Heart left ventricle (tissue), 16 donors: ENCODE measurements around the gene GRIN2C. TPM values are rescaled to one million over a fixed set of nuclear protein-coding genes. Genes with fewer than 3 reads are reported as not detected.

Experiments used
- ATAC-seq, 4 donors: fragments of 200-7000 bp; cut with Tn5 transposase; one replicate each; pipeline ENCODE4 v1.9.1; 2020 to 2022; ENCODE audit warnings: moderate library complexity in 4 of 4, mild to moderate bottlenecking in 3 of 4, moderate number of reproducible peaks in 1 of 4
- DNase-seq, 5 donors: peaks; one replicate each; pipeline ENCODE4 v3.0.0-alpha.2; 2020
- H3K27ac ChIP-seq, 12 donors: fragments of 200-600 bp; sonication (generic) in 4 of 12; one replicate each; pipeline versions ENCODE4 v1.5.0 to v1.8.0; 2016 to 2022; ENCODE audit warnings: mild to moderate bottlenecking in 2 of 12
- H3K27me3 ChIP-seq, 9 donors: fragments of 200-600 bp; sonication (generic) in 2 of 9; one replicate each; pipeline versions ENCODE4 v1.5.1 to v1.8.0; 2016 to 2022; ENCODE audit warnings: mild to moderate bottlenecking in 3 of 9
- H3K36me3 ChIP-seq, 9 donors: fragments of 200-600 bp; sonication (generic) in 2 of 9; one replicate each; pipeline versions ENCODE4 v1.5.0 to v1.8.0; 2018 to 2022; ENCODE audit warnings: mild to moderate bottlenecking in 2 of 9
- H3K4me1 ChIP-seq, 12 donors: fragments of 200-600 bp; sonication (generic) in 4 of 12; one replicate each; pipeline versions ENCODE4 v1.5.0 to v1.8.0; 2016 to 2022; ENCODE audit warnings: mild to moderate bottlenecking in 3 of 12
- H3K4me3 ChIP-seq, 12 donors: fragments of 200-600 bp; sonication (generic) in 4 of 12; one replicate each; pipeline versions ENCODE4 v1.5.0 to v1.8.0; 2017 to 2022; ENCODE audit warnings: mild to moderate bottlenecking in 9 of 12, moderate library complexity in 4 of 12
- H3K9me3 ChIP-seq, 12 donors: fragments of 200-600 bp; sonication (generic) in 4 of 12; one replicate each; pipeline versions ENCODE4 v1.5.0 to v1.8.0; 2016 to 2022; ENCODE audit warnings: mild to moderate bottlenecking in 1 of 12
- CTCF ChIP-seq, 12 donors: fragments of 200-600 bp; sonication (generic) in 4 of 12; IDR thresholded peaks; one replicate each; pipeline versions ENCODE4 v1.5.0 to v1.8.0; 2018 to 2022; ENCODE audit warnings: antibody characterized with exemption in 12 of 12, mild to moderate bottlenecking in 5 of 12
- POLR2A ChIP-seq, 2 donors: fragments of 450-650 bp; IDR thresholded peaks; one replicate each; pipeline ENCODE4 v1.6.1; 2017; ENCODE audit warnings: antibody characterized with exemption in 2 of 2, mild to moderate bottlenecking in 2 of 2, moderate library complexity in 2 of 2
- WGBS, 4 donors: extraction: QIAGEN DNeasy Blood & Tissue Kit in 2 of 4; methylation state at CpG; one replicate each; pipeline versions ENCODE4 v1.1.5 to v1.1.7; 2013 to 2018; 5-methylcytosine and 5-hydroxymethylcytosine counted together
- intact Hi-C, 10 donors: fragments of 100-400 bp; cut with DNase I; formaldehyde crosslinking; loops; one replicate each; pipeline versions ENCODE4 v1.11.1 to v1.14.2; 2022
- polyA plus RNA-seq, 2 donors: library from polyadenylated mRNA; stranded (reverse); fragments of 200-250 nt; gene quantifications; one replicate each; pipeline ENCODE4 v1.2.3, GENCODE V29; 2013
- total RNA-seq, 9 donors: library from RNA; depleted of rRNA in 2 of 9; stranded (reverse); fragments of >200 nt in 2 of 9; fragmentation: NEBNext Ultra II Directional in 3 of 9; extraction: Animal tissue kit (Norgen Biotek cat#: 25700) in 3 of 9; gene quantifications; one replicate each; pipeline versions ENCODE4 v1.1.0 to v1.2.4, GENCODE V29; 2016 to 2023
- donor health status: ischemic (EF 13 %, LVEDD 7.1; RV severe dilation, severe dysfunction).
- donor health status: healthy with polysubstance abuse.
- donor health status: DM: no; HTN: yes; CAD: no.
- donor health status: DM: no; HTN: no; CAD: no.
- donor health status: ischemic (EF 25% LVEDD 6.9; RV normal size, moderate dysfunction).
- donor health status: ischemic (EF 25% LVEDD 5.7; RV mildly dilated, moderate dysfunction).
- donor health status: healthy.
- donor health status: DM: yes; HTN: yes; CAD: no.
- donor health status: ischemic (EF 35%, LVEDD 5.7; RV mildly dilated, moderate dysfunction).
- donor health status: nonischemic (EF 11% LVEDD 7.7; RV severe dilation, severe dysfunction).
- donor health status: DM: yes; HTN: yes; CAD: no.
- donor health status: PGD.
- donor health status: ischemic (EF 29% LVEDD 5.4; RV normal size, mild dysfunction).
- donor health status: nonischemic (EF 23%, LVEDD 6.1; RV moderate dilation, normal function).

Gene GRIN2C
- total and polyA plus RNA-seq, 11 donors = 0.09 to 3.1 (median 0.40) TPM

GRCh38 chr17:74808714-74809430, 50.8 kb downstream of the GRIN2C start:
- TF ChIP-seq POLR2A (IDR thresholded peaks at IDR 0.05) (no peak), CTCF (IDR thresholded peaks at IDR 0.05) (no peak)
- no peaks in the 10 kb centered on the region for H3K27me3 ChIP-seq
- peaks cover 0 to 14% (median 0%) of the 10 kb centered on the region in 9 donors for H3K36me3 ChIP-seq
- H3K4me1 ChIP-seq = peaks cover 0 to 45% (median 12%) of the 10 kb centered on the region in 12 donors
- H3K27ac ChIP-seq = no peak overlapping the region
- ATAC-seq (no peak), DNase-seq (no peak)
- WGBS, 4 donors = 84 to 92% (median 88%) methylated on average over 15 to 17 of the region's 17 CpGs
- no peak overlapping the region for H3K4me3 ChIP-seq
- intact Hi-C loops = no loop called here
- no peaks in the 10 kb centered on the region for H3K9me3 ChIP-seq

GRCh38 chr17:74807925-74808324, 51.8 kb downstream of the GRIN2C start:
- DNase-seq (no peak), ATAC-seq (no peak)
- peaks cover 0 to 36% (median 10%) of the 10 kb centered on the region in 12 donors for H3K4me1 ChIP-seq
- intact Hi-C loops = no loop called here
- 71 to 95% (median 80%) methylated on average over 5 to 6 of the region's 6 CpGs for WGBS, 4 donors
- H3K9me3 ChIP-seq = no peaks in the 10 kb centered on the region
- no peak for TF ChIP-seq POLR2A (IDR thresholded peaks at IDR 0.05)
- TF ChIP-seq CTCF (IDR thresholded peaks at IDR 0.05) = no peak
- H3K36me3 ChIP-seq = peaks cover 0 to 20% (median 0%) of the 10 kb centered on the region in 9 donors
- no peak overlapping the region for H3K4me3 ChIP-seq
- no peaks in the 10 kb centered on the region for H3K27me3 ChIP-seq
- H3K27ac ChIP-seq = no peak overlapping the region

- WGBS, 4 donors = 90 to 96% (median 91%) methylated on average over 13 of the region's 13 CpGs
- Histone ChIP-seq H3K36me3 (peaks cover 0 to 22% (median 0%) of the 10 kb centered on the region in 9 donors), H3K4me1 (peaks cover 0 to 32% (median 6%) of the 10 kb centered on the region in 12 donors), H3K27ac (no peak overlapping the region), H3K27me3 (no peaks in the 10 kb centered on the region), H3K4me3 (no peak overlapping the region), H3K9me3 (no peaks in the 10 kb centered on the region)
- intact Hi-C loops = no loop called here
- DNase-seq (no peak), ATAC-seq (no peak)
- TF ChIP-seq CTCF (IDR thresholded peaks at IDR 0.05) = no peak
- no peak for TF ChIP-seq POLR2A (IDR thresholded peaks at IDR 0.05)
Measured at GRCh38 chr17:74807441-74807840, 52.2 kb downstream of the GRIN2C start.

- DNase-seq = no peak
- Histone ChIP-seq H3K4me1 (peaks cover 0 to 22% (median 0%) of the 10 kb centered on the region in 12 donors), H3K9me3 (no peaks in the 10 kb centered on the region), H3K4me3 (no peak overlapping the region), H3K36me3 (peaks cover 0 to 25% (median 0%) of the 10 kb centered on the region in 9 donors), H3K27ac (no peak overlapping the region), H3K27me3 (no peaks in the 10 kb centered on the region)
- intact Hi-C loops = no loop called here
- WGBS, 4 donors = 83 to 93% (median 89%) methylated on average over 10 of the region's 10 CpGs
- no peak for ATAC-seq
- TF ChIP-seq CTCF (IDR thresholded peaks at IDR 0.05) = no peak
- TF ChIP-seq POLR2A (IDR thresholded peaks at IDR 0.05) = no peak
Measured at GRCh38 chr17:74806334-74806733, 53.4 kb downstream of the GRIN2C start.
